Lung (tissue), 12 donors: ENCODE results near the gene SPDYA. TPM values are rescaled to one million over a fixed set of nuclear protein-coding genes. Genes with fewer than 3 reads are reported as not detected.
A peak's percentile ranks its signal among the peaks of the same experiment; 100 is the strongest.

Source experiments
- ATAC-seq: fragments of 200-7000 bp; cut with Tn5 transposase; one replicate; pipeline ENCODE4 v1.9.1; 2020; ENCODE audit warnings: moderate number of reproducible peaks; ENCODE audit not compliant: insufficient read depth, low FRiP score
- DNase-seq, 3 donors: peaks; one replicate each; pipeline ENCODE4 v3.0.0-alpha.2; 2013 to 2017
- H3K27ac ChIP-seq, 2 donors: one replicate each; pipeline ENCODE4 v1.5.1; 2013; ENCODE audit warnings: mild to moderate bottlenecking in 2 of 2, moderate library complexity in 2 of 2, control low read depth in 1 of 2, inconsistent platforms in 1 of 2, low read depth in 1 of 2, low read length in 1 of 2
- H3K27me3 ChIP-seq, 3 donors: one replicate each; pipeline ENCODE4 v1.5.1; 2013; ENCODE audit warnings: low read length in 2 of 3; ENCODE audit not compliant: control insufficient read depth in 3 of 3, insufficient read depth in 3 of 3
- H3K36me3 ChIP-seq, 4 donors: one replicate each; pipeline ENCODE4 v1.5.1; 2013; ENCODE audit warnings: low read length in 4 of 4, mild to moderate bottlenecking in 1 of 4, moderate library complexity in 1 of 4; ENCODE audit not compliant: control insufficient read depth in 4 of 4, insufficient read depth in 4 of 4
- H3K4me1 ChIP-seq, 5 donors: one replicate each; pipeline ENCODE4 v1.5.1; 2013; ENCODE audit warnings: low read length in 5 of 5, mild to moderate bottlenecking in 2 of 5, moderate library complexity in 1 of 5; ENCODE audit not compliant: control insufficient read depth in 5 of 5, insufficient read depth in 5 of 5
- H3K4me3 ChIP-seq: one replicate; pipeline ENCODE4 v1.5.1; 2013; ENCODE audit warnings: mild to moderate bottlenecking, control low read depth, moderate library complexity
- H3K9ac ChIP-seq, 2 donors: one replicate each; pipeline ENCODE4 v1.5.1; 2013; ENCODE audit warnings: low read length in 2 of 2, control low read depth in 1 of 2; ENCODE audit not compliant: insufficient read depth in 1 of 2
- H3K9me3 ChIP-seq, 4 donors: one replicate each; pipeline ENCODE4 v1.5.1; 2013; ENCODE audit warnings: low read length in 3 of 4, mild to moderate bottlenecking in 1 of 4, moderate library complexity in 1 of 4; ENCODE audit not compliant: control insufficient read depth in 4 of 4, insufficient read depth in 3 of 4
- CTCF ChIP-seq: IDR thresholded peaks from 2 replicates; pipeline ENCODE4 v1.5.1; 2012; ENCODE audit warnings: mild to moderate bottlenecking; ENCODE audit errors: control extremely low read depth, extremely low read depth
- WGBS, 2 donors: extraction: QIAGEN DNeasy Blood & Tissue Kit; methylation state at CpG; one replicate each; pipeline ENCODE4 v1.1.7; 2013; 5-methylcytosine and 5-hydroxymethylcytosine counted together
- polyA plus RNA-seq, 2 donors: library from polyadenylated mRNA; stranded (reverse); fragments of 200-250 nt; gene quantifications; one replicate each; pipeline ENCODE4 v1.2.1, GENCODE V29; 2013
- total RNA-seq, 2 donors: library from RNA; depleted of rRNA in 1 of 2; stranded (reverse); fragments of >200 nt in 1 of 2; gene quantifications; one replicate each; pipeline ENCODE4 v1.2.1, GENCODE V29; 2014 to 2021
- donor health status: control.
- donor health status: control.
- donor health status: Bipolar disorder and iron deficiency.
- donor health status: healthy.
- donor health status: DM: yes; HTN: yes; CAD: no.

SPDYA gene
- total and polyA plus RNA-seq, 4 donors: 0.10 to 6.9 (median 0.62) TPM

GRCh38 chr2:28828382-28828781 lies 17.7 kb downstream of the SPDYA start:
- no peak for TF ChIP-seq CTCF
- no peak for ATAC-seq
- Histone ChIP-seq H3K27ac (no peak overlapping the region), H3K4me3 (no peak overlapping the region), H3K27me3 (peaks cover 0 to 3% (median 0%) of the 10 kb centered on the region in 3 donors), H3K4me1 (no peaks in the 10 kb centered on the region), H3K36me3 (no peaks in the 10 kb centered on the region), H3K9me3 (no peaks in the 10 kb centered on the region), H3K9ac (no peak overlapping the region)
- 77 to 88% methylated on average over 2 of the region's 2 CpGs for WGBS, 2 donors
- no peak for DNase-seq

- no peak overlapping the region for H3K4me3 ChIP-seq
Observed at GRCh38 chr2:28833740-28834470, 23.3 kb downstream of the SPDYA start.

GRCh38 chr2:28835781-28836180 lies 25.1 kb downstream of the SPDYA start:
- DNase-seq (peak in 2 of 3 donors; percentile 37 to 48), ATAC-seq (no peak)
- H3K9me3 ChIP-seq: no peaks in the 10 kb centered on the region
- no peaks in the 10 kb centered on the region for H3K36me3 ChIP-seq
- no peak for TF ChIP-seq CTCF
- H3K27ac ChIP-seq: no peak overlapping the region
- no peak overlapping the region for H3K9ac ChIP-seq
- 70 to 82% methylated on average over 2 of the region's 2 CpGs for WGBS, 2 donors
- H3K4me3 ChIP-seq: no peak overlapping the region
- peaks cover 0 to 3% (median 0%) of the 10 kb centered on the region in 3 donors for H3K27me3 ChIP-seq
- H3K4me1 ChIP-seq: no peaks in the 10 kb centered on the region

More at GRCh38 chr2:28833740-28834470, 23.3 kb downstream of the SPDYA start:
- Histone ChIP-seq H3K4me1 (no peaks in the 10 kb centered on the region), H3K27me3 (peaks cover 0 to 3% (median 0%) of the 10 kb centered on the region in 3 donors), H3K27ac (no peak overlapping the region), H3K36me3 (no peaks in the 10 kb centered on the region), H3K9ac (no peak overlapping the region), H3K9me3 (no peaks in the 10 kb centered on the region)
- 82 to 91% methylated on average over 2 of the region's 2 CpGs for WGBS, 2 donors
- no peak for ATAC-seq
- DNase-seq: no peak
- no peak for TF ChIP-seq CTCF

GRCh38 chr2:28838971-28839370 lies 28.3 kb downstream of the SPDYA start:
- no peaks in the 10 kb centered on the region for H3K36me3 ChIP-seq
- no peaks in the 10 kb centered on the region for H3K27me3 ChIP-seq
- no peaks in the 10 kb centered on the region for H3K4me1 ChIP-seq
- no peak overlapping the region for H3K9ac ChIP-seq
- no peak overlapping the region for H3K4me3 ChIP-seq
- H3K9me3 ChIP-seq: no peaks in the 10 kb centered on the region
- 88 to 93% methylated on average over 2 of the region's 2 CpGs for WGBS, 2 donors
- DNase-seq (no peak), ATAC-seq (no peak)
- TF ChIP-seq CTCF: no peak
- H3K27ac ChIP-seq: no peak overlapping the region
